HepG2 (cell line): Measurements from ENCODE around the gene ILDR2. TPM values are rescaled to one million over a fixed set of nuclear protein-coding genes. Genes with fewer than 3 reads are reported as not detected.
A peak's percentile ranks its signal among the peaks of the same experiment; 100 is the strongest.

Source experiments
- DR1 ChIP-seq: sonication (generic); formaldehyde crosslinking; IDR thresholded peaks from 2 replicates; pipeline ENCODE4 v1.8.0; 2021; ENCODE audit warnings: mild to moderate bottlenecking, missing genetic modification reagents, inconsistent platforms
- EEA1 ChIP-seq: sonication (generic); formaldehyde crosslinking; IDR thresholded peaks from 2 replicates; pipeline ENCODE4 v1.5.1; 2020; ENCODE audit warnings: mild to moderate bottlenecking, missing genetic modification reagents, borderline replicate concordance
- FOSL2 ChIP-seq: sonication (generic); formaldehyde crosslinking; IDR thresholded peaks from 2 replicates; pipeline ENCODE4 v1.4.0; 2020; ENCODE audit warnings: missing genetic modification reagents
- HNRNPLL ChIP-seq: fragments of 200-400 bp; formaldehyde crosslinking; IDR thresholded peaks from 2 replicates; pipeline ENCODE4 v1.6.1; 2017; ENCODE audit warnings: mild to moderate bottlenecking, low read depth, low read length; ENCODE audit not compliant: poor library complexity, severe bottlenecking
- KDM1A ChIP-seq: IDR thresholded peaks from 2 replicates; pipeline ENCODE4 v1.6.1; 2016; ENCODE audit warnings: missing compliant biosample characterization
- MED8 ChIP-seq: sonication (generic); formaldehyde crosslinking; IDR thresholded peaks from 2 replicates; pipeline ENCODE4 v1.8.1; 2023; ENCODE audit warnings: mild to moderate bottlenecking, missing genetic modification reagents; ENCODE audit not compliant: insufficient replicate concordance
- MTA1 ChIP-seq: sonication (generic); formaldehyde crosslinking; IDR thresholded peaks from 2 replicates; pipeline ENCODE4 v1.4.0; 2020; ENCODE audit warnings: missing genetic modification reagents, mild to moderate bottlenecking, borderline replicate concordance
- NFIB ChIP-seq: sonication (generic); formaldehyde crosslinking; IDR thresholded peaks from 2 replicates; pipeline ENCODE4 v1.9.0; 2021; ENCODE audit warnings: missing genetic modification reagents, mild to moderate bottlenecking, borderline replicate concordance
- NR2F6 ChIP-seq, 2 experiments: IDR thresholded peaks; 2 replicates each; pipeline ENCODE4 v1.6.1; 2016; ENCODE audit warnings: antibody characterized with exemption in 1 of 2, mild to moderate bottlenecking in 1 of 2
- PRMT3 ChIP-seq: sonication (generic); formaldehyde crosslinking; IDR thresholded peaks from 2 replicates; pipeline ENCODE4 v1.8.1; 2022; ENCODE audit warnings: low read depth, mild to moderate bottlenecking, moderate library complexity, missing genetic modification reagents, borderline replicate concordance
- SOX5 ChIP-seq: IDR thresholded peaks from 2 replicates; pipeline ENCODE4 v1.6.1; 2016; ENCODE audit warnings: borderline replicate concordance
- SP1 ChIP-seq, 2 experiments: fragments of 450-650 bp in 1 of 2; sonication (generic) in 1 of 2; formaldehyde crosslinking in 1 of 2; IDR thresholded peaks; 2 replicates each; pipeline versions ENCODE4 v1.4.0 to v1.6.1; 2016 to 2020; ENCODE audit warnings: missing genetic modification reagents in 1 of 2
- SPEN ChIP-seq: sonication (generic); formaldehyde crosslinking; IDR thresholded peaks from 2 replicates; pipeline ENCODE4 v1.5.1; 2020; ENCODE audit warnings: low read depth, mild to moderate bottlenecking, missing genetic modification reagents
- SSRP1 ChIP-seq: IDR thresholded peaks from 2 replicates; pipeline ENCODE4 v1.6.1; 2016; ENCODE audit warnings: control low read depth
- TRIM24 ChIP-seq: sonication (generic); formaldehyde crosslinking; IDR thresholded peaks from 2 replicates; pipeline ENCODE4 v1.8.0; 2022; ENCODE audit warnings: mild to moderate bottlenecking, missing genetic modification reagents
- WIZ ChIP-seq: sonication (generic); formaldehyde crosslinking; IDR thresholded peaks from 2 replicates; pipeline ENCODE4 v1.5.1; 2020; ENCODE audit warnings: mild to moderate bottlenecking, missing genetic modification reagents
- ZNF136 ChIP-seq: sonication (generic); formaldehyde crosslinking; IDR thresholded peaks from 2 replicates; pipeline ENCODE4 v1.8.1; 2022; ENCODE audit warnings: low read depth, mild to moderate bottlenecking, moderate library complexity, missing genetic modification reagents
- ZNF792 ChIP-seq: IDR thresholded peaks from 2 replicates; pipeline ENCODE4 v1.6.1; 2016
- ZNF839 ChIP-seq: sonication (generic); formaldehyde crosslinking; IDR thresholded peaks from 2 replicates; pipeline ENCODE4 v1.4.0; 2020; ENCODE audit warnings: missing genetic modification reagents, mild to moderate bottlenecking, borderline replicate concordance
- polyA plus RNA-seq, 8 experiments: library from polyadenylated mRNA; depleted of rRNA in 3 of 8; stranded (reverse) in 7 of 8; unstranded in 1 of 8; fragments of >200 nt; fragmentation: Illumina TruSeq in 4 of 8; extraction: Trizol in 4 of 8; gene quantifications; 2 replicates each; pipeline versions ENCODE4 v1.2.1 to v1.2.3, GENCODE V29; 2011 to 2016; ENCODE audit warnings: low read depth in 4 of 8, missing spikeins in 1 of 8, mixed read lengths in 1 of 8; ENCODE audit not compliant: insufficient read depth in 1 of 8
- total RNA-seq, 5 experiments: library from RNA; depleted of rRNA; stranded (reverse); fragments of >200 nt; fragmentation: Illumina TruSeq; extraction: Trizol; gene quantifications; 2 replicates each; pipeline ENCODE4 v1.2.3, GENCODE V29; 2016; ENCODE audit warnings: low read depth in 1 of 5
- TF ChIP-seq, protein P1 (sequence below): sonication (generic); formaldehyde crosslinking; IDR thresholded peaks from 2 replicates; pipeline ENCODE4 v1.4.0; 2020; ENCODE audit warnings: missing genetic modification reagents, mild to moderate bottlenecking, borderline replicate concordance
- TF ChIP-seq, protein P2 (sequence below): sonication (generic); formaldehyde crosslinking; IDR thresholded peaks from 2 replicates; pipeline ENCODE4 v1.4.0; 2020; ENCODE audit warnings: low read depth, mild to moderate bottlenecking, missing genetic modification reagents
- TF ChIP-seq, protein P3 (sequence below): sonication (generic); formaldehyde crosslinking; IDR thresholded peaks from 2 replicates; pipeline ENCODE4 v1.5.0; 2020; ENCODE audit warnings: missing genetic modification reagents, mild to moderate bottlenecking, borderline replicate concordance
- TF ChIP-seq, protein P4 (sequence below): sonication (generic); formaldehyde crosslinking; IDR thresholded peaks from 2 replicates; pipeline ENCODE4 v1.4.0; 2020; ENCODE audit warnings: missing genetic modification reagents, borderline replicate concordance
- TF ChIP-seq, protein P5 (sequence below): sonication (generic); formaldehyde crosslinking; IDR thresholded peaks from 2 replicates; pipeline ENCODE4 v1.8.0; 2022; ENCODE audit warnings: mild to moderate bottlenecking, missing genetic modification reagents, borderline replicate concordance

The ILDR2 gene
- total and polyA plus RNA-seq, 2 of the 13 experiments (the other 11 are each of a cell fraction or from before 2014, with no cell fraction given) = 0.04 TPM; not detected in 1

DNA sequence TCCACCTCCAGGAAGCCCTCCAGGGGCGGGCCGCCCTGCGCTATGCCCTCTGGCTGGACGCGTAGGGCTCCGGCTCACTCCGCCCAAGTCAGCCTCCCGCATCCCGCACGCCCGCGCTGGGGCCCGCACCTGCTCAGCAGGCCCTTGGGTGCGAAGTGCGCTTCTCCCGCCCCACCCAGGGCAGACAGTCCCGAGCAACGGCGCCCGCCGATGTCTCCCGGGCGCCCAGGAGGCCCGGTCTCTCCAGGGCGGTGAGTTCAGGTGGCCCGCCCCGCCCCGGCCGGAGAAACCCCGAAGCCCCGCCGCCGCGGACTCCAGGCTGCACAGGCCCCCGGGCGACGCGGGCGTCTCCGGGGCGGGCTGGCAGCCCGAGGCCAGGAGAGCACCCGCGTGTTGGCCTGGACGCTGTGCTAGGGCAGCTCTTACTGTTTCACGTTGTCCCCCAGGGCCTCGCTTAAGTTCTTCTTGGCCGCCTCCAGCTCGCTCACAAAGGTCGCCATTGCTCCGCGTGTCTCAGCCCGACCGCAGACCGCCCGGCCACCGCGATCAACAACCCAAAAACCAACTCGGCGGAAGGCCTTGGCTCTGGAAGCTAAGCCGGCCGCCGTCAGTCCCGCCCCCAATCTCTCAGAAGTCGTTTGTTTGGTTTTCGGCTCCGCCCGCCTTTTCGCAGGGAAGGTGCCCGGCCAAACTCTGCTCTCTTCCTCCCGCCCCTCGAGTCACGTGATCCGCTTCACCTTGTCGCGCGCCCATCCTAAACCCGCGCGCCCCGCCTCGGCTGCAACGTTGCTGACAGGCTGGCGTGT is 99.4 kb downstream of the ILDR2 start, which contains the start of gene TADA1 (continued):
- TF ChIP-seq FOSL2 (CRISPR knock-in tag) = peak; percentile 40; the same call in 1 of the 2 replicates
- no peak for TF ChIP-seq NFIB
- TF ChIP-seq, protein P1, sequence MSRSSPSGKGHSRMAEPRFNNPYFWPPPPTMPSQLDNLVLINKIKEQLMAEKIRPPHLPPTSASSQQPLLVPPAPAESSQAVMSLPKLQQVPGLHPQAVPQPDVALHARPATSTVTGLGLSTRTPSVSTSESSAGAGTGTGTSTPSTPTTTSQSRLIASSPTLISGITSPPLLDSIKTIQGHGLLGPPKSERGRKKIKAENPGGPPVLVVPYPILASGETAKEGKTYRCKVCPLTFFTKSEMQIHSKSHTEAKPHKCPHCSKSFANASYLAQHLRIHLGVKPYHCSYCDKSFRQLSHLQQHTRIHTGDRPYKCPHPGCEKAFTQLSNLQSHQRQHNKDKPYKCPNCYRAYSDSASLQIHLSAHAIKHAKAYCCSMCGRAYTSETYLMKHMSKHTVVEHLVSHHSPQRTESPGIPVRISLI (CRISPR knock-in tag) = no peak
- TF ChIP-seq SPEN (CRISPR knock-in tag) = peak; percentile 58; the same call in 1 of the 2 replicates
- TF ChIP-seq, protein P2, sequence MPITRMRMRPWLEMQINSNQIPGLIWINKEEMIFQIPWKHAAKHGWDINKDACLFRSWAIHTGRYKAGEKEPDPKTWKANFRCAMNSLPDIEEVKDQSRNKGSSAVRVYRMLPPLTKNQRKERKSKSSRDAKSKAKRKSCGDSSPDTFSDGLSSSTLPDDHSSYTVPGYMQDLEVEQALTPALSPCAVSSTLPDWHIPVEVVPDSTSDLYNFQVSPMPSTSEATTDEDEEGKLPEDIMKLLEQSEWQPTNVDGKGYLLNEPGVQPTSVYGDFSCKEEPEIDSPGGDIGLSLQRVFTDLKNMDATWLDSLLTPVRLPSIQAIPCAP (CRISPR knock-in tag) = no peak
- TF ChIP-seq DR1 (CRISPR knock-in tag) = no peak
- no peak for TF ChIP-seq SSRP1 (CRISPR knock-in tag)
- TF ChIP-seq ZNF792 (CRISPR knock-in tag) = no peak; the same call in 1 of the 2 replicates
- TF ChIP-seq, protein P3, sequence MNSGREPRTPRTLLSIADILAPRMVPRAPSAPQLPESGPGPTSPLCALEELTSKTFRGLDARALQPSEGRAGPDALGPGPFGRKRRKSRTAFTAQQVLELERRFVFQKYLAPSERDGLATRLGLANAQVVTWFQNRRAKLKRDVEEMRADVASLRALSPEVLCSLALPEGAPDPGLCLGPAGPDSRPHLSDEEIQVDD (CRISPR knock-in tag) = 0 out of 2 replicates have a peak, but pooled peaks have one; percentile 19
- no peak for TF ChIP-seq NR2F6 (IDR thresholded peaks at IDR 0.05)
- peak; percentile 54; the same call in 1 of the 2 replicates for TF ChIP-seq NR2F6 (CRISPR knock-in tag; IDR thresholded peaks at IDR 0.05)
- TF ChIP-seq HNRNPLL = peak; percentile 63
- no peak for TF ChIP-seq ZNF136 (CRISPR knock-in tag)
- no peak for TF ChIP-seq SP1 (IDR thresholded peaks at IDR 0.05)
- TF ChIP-seq SP1 (CRISPR knock-in tag; IDR thresholded peaks at IDR 0.05) = peak; percentile 65; the same call in 1 of the 2 replicates
- no peak for TF ChIP-seq WIZ
- TF ChIP-seq, protein P4, sequence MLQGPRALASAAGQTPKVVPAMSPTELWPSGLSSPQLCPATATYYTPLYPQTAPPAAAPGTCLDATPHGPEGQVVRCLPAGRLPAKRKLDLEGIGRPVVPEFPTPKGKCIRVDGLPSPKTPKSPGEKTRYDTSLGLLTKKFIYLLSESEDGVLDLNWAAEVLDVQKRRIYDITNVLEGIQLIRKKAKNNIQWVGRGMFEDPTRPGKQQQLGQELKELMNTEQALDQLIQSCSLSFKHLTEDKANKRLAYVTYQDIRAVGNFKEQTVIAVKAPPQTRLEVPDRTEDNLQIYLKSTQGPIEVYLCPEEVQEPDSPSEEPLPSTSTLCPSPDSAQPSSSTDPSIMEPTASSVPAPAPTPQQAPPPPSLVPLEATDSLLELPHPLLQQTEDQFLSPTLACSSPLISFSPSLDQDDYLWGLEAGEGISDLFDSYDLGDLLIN (CRISPR knock-in tag) = no peak; the same call in 1 of the 2 replicates
- 0 out of 2 replicates have a peak, but pooled peaks have one; percentile 11 for TF ChIP-seq KDM1A (CRISPR knock-in tag)
- TF ChIP-seq EEA1 (CRISPR knock-in tag) = no peak
- TF ChIP-seq TRIM24 (CRISPR knock-in tag) = no peak
- no peak for TF ChIP-seq MTA1 (CRISPR knock-in tag)
- no peak for TF ChIP-seq PRMT3 (CRISPR knock-in tag)
- TF ChIP-seq MED8 (CRISPR knock-in tag) = no peak
- TF ChIP-seq ZNF839 (CRISPR knock-in tag) = no peak; the same call in 1 of the 2 replicates
- peak; percentile 40; the same call in 1 of the 2 replicates for TF ChIP-seq SOX5
- TF ChIP-seq, protein P5, sequence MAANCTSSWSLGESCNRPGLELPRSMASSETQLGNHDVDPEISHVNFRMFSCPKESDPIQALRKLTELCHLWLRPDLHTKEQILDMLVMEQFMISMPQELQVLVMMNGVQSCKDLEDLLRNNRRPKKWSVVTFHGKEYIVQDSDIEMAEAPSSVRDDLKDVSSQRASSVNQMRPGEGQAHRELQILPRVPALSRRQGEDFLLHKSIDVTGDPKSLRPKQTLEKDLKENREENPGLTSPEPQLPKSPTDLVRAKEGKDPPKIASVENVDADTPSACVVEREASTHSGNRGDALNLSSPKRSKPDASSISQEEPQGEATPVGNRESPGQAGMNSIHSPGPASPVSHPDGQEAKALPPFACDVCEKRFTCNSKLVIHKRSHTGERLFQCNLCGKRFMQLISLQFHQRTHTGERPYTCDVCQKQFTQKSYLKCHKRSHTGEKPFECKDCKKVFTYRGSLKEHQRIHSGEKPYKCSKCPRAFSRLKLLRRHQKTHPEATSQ (CRISPR knock-in tag) = no peak
